Tibial artery (tissue), 4 donors: ENCODE results near the gene SH3GL3.

Experiments used
- DNase-seq, 2 donors: peaks; one replicate each; pipeline ENCODE4 v3.0.0-alpha.2; 2019
- H3K27ac ChIP-seq, 2 donors: fragments of 200-600 bp; sonication (generic) in 1 of 2; 1 replicate in 1 of 2; 2 replicates in 1 of 2; pipeline ENCODE4 v1.5.1; 2018 to 2019; ENCODE audit warnings: mild to moderate bottlenecking in 1 of 2
- H3K27me3 ChIP-seq, 2 donors: fragments of 200-600 bp; sonication (generic) in 1 of 2; one replicate each; pipeline versions ENCODE4 v1.5.1 to v1.6.0; 2016 to 2019
- H3K36me3 ChIP-seq, 3 donors: fragments of 200-600 bp; sonication (generic) in 2 of 3; one replicate each; pipeline ENCODE4 v1.5.1; 2016 to 2019; ENCODE audit warnings: mild to moderate bottlenecking in 2 of 3
- H3K4me1 ChIP-seq, 4 donors: fragments of 200-600 bp; sonication (generic) in 2 of 4; 1 replicate in 3 of 4; 2 replicates in 1 of 4; pipeline ENCODE4 v1.5.1; 2016 to 2019
- H3K4me3 ChIP-seq, 2 donors: fragments of 200-600 bp; sonication (generic) in 1 of 2; 1 replicate in 1 of 2; 2 replicates in 1 of 2; pipeline ENCODE4 v1.5.1; 2018 to 2019; ENCODE audit warnings: mild to moderate bottlenecking in 2 of 2
- H3K9me3 ChIP-seq, 3 donors: fragments of 200-600 bp; sonication (generic) in 1 of 3; one replicate each; pipeline ENCODE4 v1.5.1; 2016 to 2019
- intact Hi-C: fragments of 100-400 bp; cut with DNase I; formaldehyde crosslinking; loops from one replicate; pipeline ENCODE4 v1.15.0; 2023; ENCODE audit warnings: low total_unique reads
- TF ChIP-seq, protein P1 (sequence below), 2 experiments: fragments of 200-600 bp in 1 of 2; fragments of 450-650 bp in 1 of 2; IDR thresholded peaks; one replicate each; pipeline ENCODE4 v1.5.1; 2017 to 2019; ENCODE audit warnings: antibody characterized with exemption in 2 of 2, mild to moderate bottlenecking in 1 of 2, moderate library complexity in 1 of 2

Gene SH3GL3

GRCh38 chr15:83515164-83515563, 68.0 kb downstream of the SH3GL3 start:
- Histone ChIP-seq H3K36me3 (no peaks in the 10 kb centered on the region), H3K27ac (no peak overlapping the region), H3K4me3 (no peak overlapping the region), H3K4me1 (no peaks in the 10 kb centered on the region), H3K9me3 (no peaks in the 10 kb centered on the region), H3K27me3 (no peaks in the 10 kb centered on the region)
- DNase-seq: no peak
- TF ChIP-seq, protein P1, sequence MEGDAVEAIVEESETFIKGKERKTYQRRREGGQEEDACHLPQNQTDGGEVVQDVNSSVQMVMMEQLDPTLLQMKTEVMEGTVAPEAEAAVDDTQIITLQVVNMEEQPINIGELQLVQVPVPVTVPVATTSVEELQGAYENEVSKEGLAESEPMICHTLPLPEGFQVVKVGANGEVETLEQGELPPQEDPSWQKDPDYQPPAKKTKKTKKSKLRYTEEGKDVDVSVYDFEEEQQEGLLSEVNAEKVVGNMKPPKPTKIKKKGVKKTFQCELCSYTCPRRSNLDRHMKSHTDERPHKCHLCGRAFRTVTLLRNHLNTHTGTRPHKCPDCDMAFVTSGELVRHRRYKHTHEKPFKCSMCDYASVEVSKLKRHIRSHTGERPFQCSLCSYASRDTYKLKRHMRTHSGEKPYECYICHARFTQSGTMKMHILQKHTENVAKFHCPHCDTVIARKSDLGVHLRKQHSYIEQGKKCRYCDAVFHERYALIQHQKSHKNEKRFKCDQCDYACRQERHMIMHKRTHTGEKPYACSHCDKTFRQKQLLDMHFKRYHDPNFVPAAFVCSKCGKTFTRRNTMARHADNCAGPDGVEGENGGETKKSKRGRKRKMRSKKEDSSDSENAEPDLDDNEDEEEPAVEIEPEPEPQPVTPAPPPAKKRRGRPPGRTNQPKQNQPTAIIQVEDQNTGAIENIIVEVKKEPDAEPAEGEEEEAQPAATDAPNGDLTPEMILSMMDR (IDR thresholded peaks at IDR 0.05): no peak
- intact Hi-C loops: no loop called here

- Histone ChIP-seq H3K4me3 (no peak overlapping the region), H3K36me3 (no peaks in the 10 kb centered on the region), H3K27me3 (no peaks in the 10 kb centered on the region), H3K9me3 (no peaks in the 10 kb centered on the region), H3K27ac (no peak overlapping the region), H3K4me1 (no peaks in the 10 kb centered on the region)
- intact Hi-C loops: no loop called here
- DNase-seq: no peak
- TF ChIP-seq, protein P1 (IDR thresholded peaks at IDR 0.05): no peak
Observed at GRCh38 chr15:83516935-83517334, 69.8 kb downstream of the SH3GL3 start.

GRCh38 chr15:83526319-83526718, 79.2 kb downstream of the SH3GL3 start:
- no peak overlapping the region for H3K4me3 ChIP-seq
- H3K27me3 ChIP-seq: no peaks in the 10 kb centered on the region
- no peaks in the 10 kb centered on the region for H3K4me1 ChIP-seq
- peaks cover 5 to 17% (median 10%) of the 10 kb centered on the region in 3 donors for H3K9me3 ChIP-seq
- DNase-seq: no peak
- H3K36me3 ChIP-seq: no peaks in the 10 kb centered on the region
- H3K27ac ChIP-seq: no peak overlapping the region
- TF ChIP-seq, protein P1 (IDR thresholded peaks at IDR 0.05): no peak
- intact Hi-C loops: no loop called here

DNA sequence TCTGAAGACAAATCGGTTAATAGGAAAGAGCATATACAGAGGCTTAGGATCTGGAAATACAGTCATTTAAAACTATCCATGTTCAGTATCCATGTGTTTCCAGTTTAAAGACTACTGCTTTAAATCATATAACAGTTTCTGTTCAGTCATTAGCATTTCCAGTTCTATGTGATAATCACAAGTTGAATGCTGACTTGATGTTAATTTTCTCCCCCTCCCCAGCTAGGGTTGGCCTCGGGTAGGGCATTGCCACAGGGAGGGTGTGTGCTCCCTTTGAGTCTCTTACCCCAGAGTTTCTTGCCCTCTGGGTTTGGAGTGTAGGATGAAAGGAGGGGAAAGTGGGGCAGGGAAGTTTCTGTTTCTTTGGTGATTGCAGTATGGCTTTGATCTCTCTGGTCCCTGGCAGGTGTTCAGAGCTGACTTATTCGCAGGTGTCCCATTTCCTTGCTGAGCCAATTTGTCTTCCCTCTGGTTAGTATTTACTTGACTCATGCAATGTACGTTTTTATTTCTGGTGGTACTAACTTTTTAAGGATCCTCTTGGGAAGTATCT, 86.3 kb downstream of the SH3GL3 start:
- H3K4me3 ChIP-seq: no peak overlapping the region
- H3K27ac ChIP-seq: no peak overlapping the region
- intact Hi-C loops: loop anchor here (10.0 kb wide), 2 partner anchors 59 to 109 kb away; no protein-coding TSS in a partner anchor
- H3K4me1 ChIP-seq: no peaks in the 10 kb centered on the region
- DNase-seq: no peak
- TF ChIP-seq, protein P1 (IDR thresholded peaks at IDR 0.05): no peak
- no peaks in the 10 kb centered on the region for H3K36me3 ChIP-seq
- H3K27me3 ChIP-seq: no peaks in the 10 kb centered on the region
- H3K9me3 ChIP-seq: peaks cover 4 to 5% (median 5%) of the 10 kb centered on the region in 3 donors

DNA sequence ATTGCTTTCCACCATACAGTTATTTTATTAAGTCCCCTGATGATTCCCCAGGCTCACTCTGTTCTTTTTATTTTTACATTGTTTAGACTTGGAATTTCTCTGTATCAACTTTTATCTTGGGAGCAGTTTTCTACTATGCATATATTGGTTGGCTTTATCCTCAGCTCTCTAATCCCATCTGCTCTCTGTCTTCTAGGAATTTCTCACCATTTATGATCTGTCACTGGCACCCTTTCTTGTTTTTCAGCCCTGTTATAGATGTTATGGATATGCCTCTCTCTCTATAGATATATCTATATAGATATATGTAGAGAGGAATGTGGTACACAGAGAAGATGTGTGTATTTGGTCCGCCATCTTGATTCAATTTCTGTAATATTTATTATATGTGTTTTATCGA, 90.5 kb downstream of the SH3GL3 start:
- no peaks in the 10 kb centered on the region for H3K27me3 ChIP-seq
- no peaks in the 10 kb centered on the region for H3K36me3 ChIP-seq
- no peaks in the 10 kb centered on the region for H3K4me1 ChIP-seq
- intact Hi-C loops: loop anchor here (10.0 kb wide), 2 partner anchors 63 to 113 kb away; no protein-coding TSS in a partner anchor
- no peak overlapping the region for H3K27ac ChIP-seq
- TF ChIP-seq, protein P1 (IDR thresholded peaks at IDR 0.05): no peak
- no peak for DNase-seq
- no peak overlapping the region for H3K4me3 ChIP-seq
- no peaks in the 10 kb centered on the region for H3K9me3 ChIP-seq
